Stomach (tissue), 9 donors: ENCODE data around the gene WASF2. TPM values are rescaled to one million over a fixed set of nuclear protein-coding genes. Genes with fewer than 3 reads are reported as not detected.
"Not testable (repeated sequence)": the region's sequence is repeated elsewhere in the genome, so short reads cannot be mapped to it uniquely, and the experiment has no call there.

Experiments used
- DNase-seq, 2 donors: peaks; one replicate each; pipeline versions ENCODE4 v3.0.0 to v3.0.0-alpha.2; 2013 to 2019
- H3K27ac ChIP-seq, 5 donors: fragments of 200-600 bp in 4 of 5; sonication (generic) in 4 of 5; one replicate each; pipeline ENCODE4 v1.5.1; 2013 to 2019; ENCODE audit warnings: mild to moderate bottlenecking in 1 of 5, moderate library complexity in 1 of 5
- H3K27me3 ChIP-seq, 3 donors: fragments of 200-600 bp; sonication (generic); one replicate each; pipeline ENCODE4 v1.5.1; 2017 to 2019; ENCODE audit warnings: mixed run types in 1 of 3
- H3K36me3 ChIP-seq, 4 donors: fragments of 200-600 bp; sonication (generic); 1 replicate in 3 of 4; 2 replicates in 1 of 4; pipeline ENCODE4 v1.5.1; 2016 to 2019
- H3K4me1 ChIP-seq, 4 donors: fragments of 200-600 bp; sonication (generic); one replicate each; pipeline ENCODE4 v1.5.1; 2016 to 2019
- H3K4me3 ChIP-seq, 4 donors: fragments of 200-600 bp; sonication (generic) in 3 of 4; one replicate each; pipeline ENCODE4 v1.5.1; 2016 to 2019; ENCODE audit warnings: mild to moderate bottlenecking in 1 of 4
- H3K9me3 ChIP-seq, 4 donors: fragments of 200-600 bp; sonication (generic); one replicate each; pipeline ENCODE4 v1.5.1; 2016 to 2019
- CTCF ChIP-seq, 7 experiments: fragments of 450-650 bp in 4 of 7; fragments of 200-600 bp in 3 of 7; sonication (generic) in 3 of 7; IDR thresholded peaks; one replicate each; pipeline ENCODE4 v1.5.1; 2016 to 2019; ENCODE audit warnings: antibody characterized with exemption in 7 of 7, control low read depth in 2 of 7, mild to moderate bottlenecking in 1 of 7
- EP300 ChIP-seq: sonication (generic); formaldehyde crosslinking; IDR thresholded peaks from one replicate; pipeline ENCODE4 v1.6.1; 2017; ENCODE audit warnings: antibody characterized with exemption
- POLR2A ChIP-seq, 4 donors: fragments of 450-650 bp; IDR thresholded peaks; one replicate each; pipeline ENCODE4 v1.6.1; 2016; ENCODE audit warnings: antibody characterized with exemption in 4 of 4, control low read depth in 2 of 4, mild to moderate bottlenecking in 1 of 4, moderate library complexity in 1 of 4
- POLR2AphosphoS5 ChIP-seq, 3 donors: sonication (generic); formaldehyde crosslinking; IDR thresholded peaks; one replicate each; pipeline ENCODE4 v1.6.1; 2016; ENCODE audit warnings: antibody characterized with exemption in 3 of 3
- WGBS, 5 donors: extraction: QIAGEN DNeasy Blood & Tissue Kit in 3 of 5; methylation state at CpG; one replicate each; pipeline versions ENCODE4 v1.1.5 to v1.1.7; 2013 to 2018; 5-methylcytosine and 5-hydroxymethylcytosine counted together
- intact Hi-C: fragments of 100-400 bp; cut with DNase I; formaldehyde crosslinking; loops from one replicate; pipeline ENCODE4 v1.15.1; 2023; ENCODE audit warnings: low total_unique reads
- polyA plus RNA-seq, 3 donors: library from polyadenylated mRNA; stranded (reverse); fragments of 200-250 nt; gene quantifications; one replicate each; pipeline ENCODE4 v1.2.3, GENCODE V29; 2013
- total RNA-seq, 5 donors: library from RNA; depleted of rRNA; stranded (reverse); fragments of >200 nt; gene quantifications; one replicate each; pipeline versions ENCODE4 v1.1.0 to v1.2.3, GENCODE V29; 2014 to 2016
- donor health status: healthy with polysubstance abuse.
- donor health status: Bipolar disorder and iron deficiency.
- donor health status: healthy.

WASF2 gene
- total and polyA plus RNA-seq, 8 donors = 24.7 to 82.1 (median 54.7) TPM

- DNase-seq = no peak
- Histone ChIP-seq H3K4me3 (no peak overlapping the region), H3K4me1 (peaks cover 3 to 31% (median 18%) of the 10 kb centered on the region in 4 donors), H3K36me3 (peaks cover 96 to 100% (median 98%) of the 10 kb centered on the region in 4 donors), H3K9me3 (no peaks in the 10 kb centered on the region), H3K27ac (no peak overlapping the region), H3K27me3 (no peaks in the 10 kb centered on the region)
- TF ChIP-seq POLR2A (IDR thresholded peaks at IDR 0.05) (no peak), POLR2AphosphoS5 (IDR thresholded peaks at IDR 0.05) (no peak), CTCF (IDR thresholded peaks at IDR 0.05) (no peak), EP300 (no peak)
- intact Hi-C loops = no loop called here
- 83 to 96% (median 90%) methylated on average over 4 of the region's 4 CpGs for WGBS, 5 donors
Measured at GRCh38 chr1:27412502-27412901, 77.5 kb downstream of the WASF2 start.

DNA sequence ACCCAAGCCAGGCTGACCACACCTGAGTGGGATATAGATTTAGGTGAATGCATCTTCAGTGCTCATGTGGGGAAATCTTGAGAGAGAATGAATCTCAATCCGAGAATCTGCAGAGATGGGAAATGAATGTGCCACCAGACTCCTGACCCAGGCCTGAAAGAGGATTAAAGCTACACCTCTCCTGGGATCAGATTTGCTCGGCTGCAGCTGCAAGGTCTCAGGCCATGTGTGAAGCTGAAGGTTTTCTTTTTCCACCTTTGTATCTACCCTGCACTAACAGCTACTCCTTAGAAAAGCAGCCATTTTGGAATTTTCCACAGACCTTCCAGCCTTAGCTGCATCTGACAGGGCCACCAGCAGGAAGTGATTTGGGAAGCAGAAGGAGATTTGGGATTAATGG is 79.3 kb downstream of the WASF2 start:
- peaks cover 0 to 33% (median 12%) of the 10 kb centered on the region in 4 donors for H3K4me1 ChIP-seq
- H3K36me3 ChIP-seq = peaks cover 93 to 98% (median 96%) of the 10 kb centered on the region in 4 donors
- TF ChIP-seq POLR2AphosphoS5 (IDR thresholded peaks at IDR 0.05) = no peak
- TF ChIP-seq EP300 = no peak
- TF ChIP-seq CTCF (IDR thresholded peaks at IDR 0.05) = no peak
- no peak for TF ChIP-seq POLR2A (IDR thresholded peaks at IDR 0.05)
- H3K27me3 ChIP-seq = no peaks in the 10 kb centered on the region
- no peak for DNase-seq
- H3K27ac ChIP-seq = no peak overlapping the region
- H3K9me3 ChIP-seq = no peaks in the 10 kb centered on the region
- H3K4me3 ChIP-seq = no peak overlapping the region
- intact Hi-C loops = no loop called here
- WGBS, 5 donors = 79 to 95% (median 90%) methylated on average over 2 of the region's 2 CpGs

GRCh38 chr1:27409669-27410068 is 80.3 kb downstream of the WASF2 start:
- Histone ChIP-seq H3K36me3 (peaks cover 85 to 94% (median 89%) of the 10 kb centered on the region in 4 donors), H3K27me3 (no peaks in the 10 kb centered on the region), H3K27ac (no peak overlapping the region), H3K4me3 (no peak overlapping the region), H3K4me1 (peaks cover 0 to 35% (median 21%) of the 10 kb centered on the region in 4 donors), H3K9me3 (no peaks in the 10 kb centered on the region)
- DNase-seq = no peak
- intact Hi-C loops = no loop called here
- 91 to 97% (median 95%) methylated on average over 10 to 11 of the region's 11 CpGs for WGBS, 5 donors
- TF ChIP-seq CTCF (IDR thresholded peaks at IDR 0.05) (no peak), POLR2A (IDR thresholded peaks at IDR 0.05) (no peak), EP300 (no peak)

GRCh38 chr1:27408151-27408550 is 81.8 kb downstream of the WASF2 start:
- no peak overlapping the region for H3K27ac ChIP-seq
- no peak for DNase-seq
- intact Hi-C loops = no loop called here
- H3K4me1 ChIP-seq = peaks cover 10 to 46% (median 34%) of the 10 kb centered on the region in 4 donors
- no peak for TF ChIP-seq POLR2A (IDR thresholded peaks at IDR 0.05)
- TF ChIP-seq CTCF (IDR thresholded peaks at IDR 0.05) = no peak
- no peak for TF ChIP-seq EP300
- TF ChIP-seq POLR2AphosphoS5 (IDR thresholded peaks at IDR 0.05) = no peak
- H3K9me3 ChIP-seq = no peaks in the 10 kb centered on the region
- peaks cover 70 to 88% (median 80%) of the 10 kb centered on the region in 4 donors for H3K36me3 ChIP-seq
- H3K27me3 ChIP-seq = no peaks in the 10 kb centered on the region
- WGBS, 5 donors = 90 to 96% (median 95%) methylated on average over 9 of the region's 9 CpGs
- H3K4me3 ChIP-seq = no peak overlapping the region

DNA sequence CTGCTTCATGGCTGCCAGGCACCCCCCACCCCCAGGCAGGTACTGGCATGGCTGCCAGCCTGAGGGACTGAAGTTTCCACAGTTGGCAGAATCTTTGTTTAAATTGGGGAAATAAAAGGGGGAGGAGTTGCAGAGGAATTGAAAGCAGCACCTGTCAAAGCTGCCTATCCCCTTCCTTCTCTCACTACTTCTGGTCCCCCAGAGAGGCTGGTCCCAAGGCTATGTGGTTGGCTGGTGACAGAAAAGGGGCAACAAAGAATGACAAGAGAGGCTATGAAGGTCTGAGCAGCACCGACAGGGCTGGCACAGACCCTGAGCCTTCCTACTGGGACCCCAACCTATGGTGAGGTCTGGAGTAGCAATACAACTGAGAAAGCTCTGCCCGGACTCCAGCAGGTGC is 83.2 kb downstream of the WASF2 start:
- H3K4me3 ChIP-seq, H3K27me3 ChIP-seq, DNase-seq, H3K9me3 ChIP-seq, intact Hi-C loops: not testable (repeated sequence)
- H3K4me1 ChIP-seq = peaks cover 23 to 59% (median 47%) of the 10 kb centered on the region in 4 donors
- peak overlapping the region in 4 of 5 donors; percentile 17 to 83 (median 62) for H3K27ac ChIP-seq
- peaks cover 56 to 75% (median 66%) of the 10 kb centered on the region in 4 donors for H3K36me3 ChIP-seq
- 71 to 100% (median 80%) methylated on average over 2 of the region's 2 CpGs for WGBS, 5 donors
